SU-DHL-6 (cell line): ENCODE results near the gene MPZL3.

ENCODE experiments used
- H2AFZ ChIP-seq: fragments of 200-600 bp; sonication (generic); 2 replicates; pipeline ENCODE4 v1.6.1; 2014; ENCODE audit warnings: low read depth, mild to moderate bottlenecking, moderate library complexity, mixed read lengths, antibody characterized with exemption, low read length; ENCODE audit not compliant: severe bottlenecking
- H3F3A ChIP-seq: fragments of 200-600 bp; shearing (Covaris generic); 2 replicates; pipeline ENCODE4 v1.6.0; 2016; ENCODE audit warnings: antibody characterized with exemption, mild to moderate bottlenecking; ENCODE audit not compliant: insufficient read depth
- H3K27ac ChIP-seq: fragments of 200-600 bp; sonication (generic); 2 replicates; pipeline ENCODE4 v1.5.1; 2016; ENCODE audit warnings: low read depth, mild to moderate bottlenecking, low read length, moderate library complexity, mixed read lengths
- H3K27me3 ChIP-seq: fragments of 200-600 bp; sonication (generic), shearing (Covaris generic); 2 replicates; pipeline ENCODE4 v1.6.0; 2014; ENCODE audit warnings: mild to moderate bottlenecking, low read length
- H3K36me3 ChIP-seq: fragments of 200-600 bp; sonication (generic); 2 replicates; pipeline ENCODE4 v1.6.1; 2014; ENCODE audit warnings: mild to moderate bottlenecking, low read length, mixed read lengths
- H3K4me2 ChIP-seq: fragments of 300-600, 200-600 bp; shearing (Covaris generic), sonication (generic); 2 replicates; pipeline ENCODE4 v1.6.0; 2014; ENCODE audit warnings: low read length, low read depth, mild to moderate bottlenecking; ENCODE audit not compliant: poor library complexity, severe bottlenecking
- H3K4me3 ChIP-seq: fragments of 200-600 bp; sonication (generic); 2 replicates; pipeline ENCODE4 v1.5.1; 2014; ENCODE audit warnings: antibody characterized with exemption, low read length, mild to moderate bottlenecking, mixed read lengths; ENCODE audit not compliant: insufficient read depth, poor library complexity, severe bottlenecking
- H3K79me2 ChIP-seq: fragments of 200-600 bp; sonication (generic); 2 replicates; pipeline ENCODE4 v1.6.1; 2014; ENCODE audit warnings: mild to moderate bottlenecking, low read length, moderate library complexity; ENCODE audit not compliant: insufficient read depth
- H3K9ac ChIP-seq: fragments of 200-600 bp; sonication (generic); 2 replicates; pipeline ENCODE4 v1.7.0; 2014; ENCODE audit warnings: mild to moderate bottlenecking, low read length
- H3K9me2 ChIP-seq: fragments of 200-600 bp; sonication (generic); replicated peaks from 2 replicates; pipeline ENCODE4 v1.6.1; 2014; ENCODE audit warnings: low read length; ENCODE audit not compliant: insufficient read depth
- H3K9me3 ChIP-seq: fragments of 200-600 bp; sonication (generic); 2 replicates; pipeline ENCODE4 v1.6.1; 2014; ENCODE audit warnings: low read length, mixed read lengths; ENCODE audit not compliant: insufficient read depth
- H4K20me1 ChIP-seq: fragments of 200-600 bp; sonication (generic); 2 replicates; pipeline ENCODE4 v1.6.1; 2014; ENCODE audit warnings: low read depth, mild to moderate bottlenecking, antibody characterized with exemption, low read length, moderate library complexity, mixed read lengths
- CTCF ChIP-seq: fragments of 200-600 bp; sonication (generic); IDR thresholded peaks from one replicate; pipeline ENCODE4 v1.5.1; 2017; ENCODE audit warnings: antibody characterized with exemption, mild to moderate bottlenecking, low read length, moderate library complexity; ENCODE audit not compliant: insufficient read depth, poor library complexity, severe bottlenecking
- EZH2phosphoT487 ChIP-seq: fragments of 200-600 bp; sonication (generic), shearing (Covaris generic); conservative IDR thresholded peaks from 2 replicates; pipeline ENCODE4 v1.6.1; 2018; ENCODE audit warnings: mild to moderate bottlenecking, antibody characterized with exemption, low read length, moderate library complexity, mixed read lengths

MPZL3 gene

GRCh38 chr11:118275176-118275575, 23.0 kb upstream of the MPZL3 start:
- Histone ChIP-seq H3K4me2 (no peak overlapping the region), H3K9me3 (no peaks in the 10 kb centered on the region)

GRCh38 chr11:118274186-118274585, 22.0 kb upstream of the MPZL3 start:
- no peaks in the 10 kb centered on the region for H3K79me2 ChIP-seq
- H3K36me3 ChIP-seq, result no peaks in the 10 kb centered on the region
- no peaks in the 10 kb centered on the region for H4K20me1 ChIP-seq
- no peaks in the 10 kb centered on the region for H3F3A ChIP-seq
- H3K4me2 ChIP-seq, result no peak overlapping the region
- TF ChIP-seq EZH2phosphoT487, result no peak
- no peak for TF ChIP-seq CTCF
- no peak overlapping the region for H2AFZ ChIP-seq
- no peaks in the 10 kb centered on the region for H3K27me3 ChIP-seq
- no peaks in the 10 kb centered on the region for H3K9me3 ChIP-seq
- H3K9ac ChIP-seq, result no peak overlapping the region
- H3K4me3 ChIP-seq, result no peak overlapping the region
- no peaks in the 10 kb centered on the region for H3K9me2 ChIP-seq
- H3K27ac ChIP-seq, result no peak overlapping the region

More at GRCh38 chr11:118275176-118275575, 23.0 kb upstream of the MPZL3 start:
- TF ChIP-seq EZH2phosphoT487, result no peak
- no peak for TF ChIP-seq CTCF
- no peaks in the 10 kb centered on the region for H3K36me3 ChIP-seq
- H3K9me2 ChIP-seq, result no peaks in the 10 kb centered on the region
- H4K20me1 ChIP-seq, result no peaks in the 10 kb centered on the region
- H3K27me3 ChIP-seq, result no peaks in the 10 kb centered on the region
- no peaks in the 10 kb centered on the region for H3F3A ChIP-seq
- H3K4me3 ChIP-seq, result no peak overlapping the region
- no peak overlapping the region for H3K27ac ChIP-seq
- H3K79me2 ChIP-seq, result no peaks in the 10 kb centered on the region
- no peak overlapping the region for H3K9ac ChIP-seq
- H2AFZ ChIP-seq, result no peak overlapping the region

GRCh38 chr11:118272001-118272400, 19.8 kb upstream of the MPZL3 start:
- Histone ChIP-seq H2AFZ (no peak overlapping the region), H3K27ac (no peak overlapping the region), H3K27me3 (no peaks in the 10 kb centered on the region), H3K36me3 (no peaks in the 10 kb centered on the region), H3K79me2 (no peaks in the 10 kb centered on the region), H4K20me1 (no peaks in the 10 kb centered on the region), H3K9me3 (no peaks in the 10 kb centered on the region), H3K9ac (no peak overlapping the region), H3K4me3 (no peak overlapping the region), H3K4me2 (no peak overlapping the region), H3K9me2 (no peaks in the 10 kb centered on the region), H3F3A (no peaks in the 10 kb centered on the region)
- TF ChIP-seq CTCF, result no peak
- TF ChIP-seq EZH2phosphoT487, result no peak
